Liver (tissue), 9 donors: ENCODE data around the gene MTHFSD. TPM values are rescaled to one million over a fixed set of nuclear protein-coding genes. Genes with fewer than 3 reads are reported as not detected.

ENCODE experiments used
- DNase-seq: peaks from one replicate; pipeline ENCODE4 v3.0.0-alpha.2; 2017; ENCODE audit warnings: low spot score
- H3K27ac ChIP-seq, 2 donors: one replicate each; pipeline ENCODE4 v1.7.0; 2013; ENCODE audit warnings: inconsistent platforms in 2 of 2, low read length in 2 of 2, control low read depth in 1 of 2, low read depth in 1 of 2, mild to moderate bottlenecking in 1 of 2
- H3K27me3 ChIP-seq, 4 donors: one replicate each; pipeline versions ENCODE4 v1.6.1 to v1.7.0; 2013; ENCODE audit warnings: low read length in 3 of 4, inconsistent platforms in 1 of 4, mild to moderate bottlenecking in 1 of 4, moderate library complexity in 1 of 4; ENCODE audit not compliant: control insufficient read depth in 4 of 4, insufficient read depth in 4 of 4
- H3K36me3 ChIP-seq, 4 donors: one replicate each; pipeline versions ENCODE4 v1.6.1 to v1.7.0; 2013; ENCODE audit warnings: low read length in 3 of 4, mild to moderate bottlenecking in 3 of 4, low read depth in 1 of 4, moderate library complexity in 1 of 4; ENCODE audit not compliant: control insufficient read depth in 4 of 4, insufficient read depth in 3 of 4
- H3K4me1 ChIP-seq, 4 donors: one replicate each; pipeline versions ENCODE4 v1.6.1 to v1.7.0; 2013; ENCODE audit warnings: low read length in 3 of 4, mild to moderate bottlenecking in 3 of 4, moderate library complexity in 1 of 4; ENCODE audit not compliant: control insufficient read depth in 4 of 4, insufficient read depth in 4 of 4
- H3K4me3 ChIP-seq, 3 donors: one replicate each; pipeline versions ENCODE4 v1.6.1 to v1.7.0; 2013; ENCODE audit warnings: low read length in 3 of 3, control low read depth in 1 of 3, low read depth in 1 of 3, mild to moderate bottlenecking in 1 of 3
- H3K9ac ChIP-seq, 2 donors: one replicate each; pipeline ENCODE4 v1.7.0; 2013; ENCODE audit warnings: low read length in 2 of 2, mild to moderate bottlenecking in 2 of 2, moderate library complexity in 2 of 2, control low read depth in 1 of 2, low read depth in 1 of 2
- H3K9me3 ChIP-seq, 4 donors: one replicate each; pipeline versions ENCODE4 v1.6.1 to v1.7.0; 2013; ENCODE audit warnings: low read length in 3 of 4; ENCODE audit not compliant: control insufficient read depth in 4 of 4
- CTCF ChIP-seq: fragments of 150-350 bp; IDR thresholded peaks from 2 replicates; pipeline ENCODE4 v1.5.1; 2017; ENCODE audit warnings: improper control_type of control experiment, low read depth, low read length; ENCODE audit not compliant: missing input control
- EGR1 ChIP-seq, 2 donors: IDR thresholded peaks; 2 replicates each; pipeline ENCODE4 v1.6.1; 2016 to 2018; ENCODE audit warnings: antibody characterized with exemption in 2 of 2, low read depth in 2 of 2
- FOXA1 ChIP-seq: IDR thresholded peaks from 2 replicates; pipeline ENCODE4 v1.6.1; 2016; ENCODE audit warnings: antibody characterized with exemption
- FOXA2 ChIP-seq: IDR thresholded peaks from 2 replicates; pipeline ENCODE4 v1.6.1; 2016; ENCODE audit warnings: antibody characterized with exemption
- GABPA ChIP-seq, 2 donors: IDR thresholded peaks in 1 of 2; conservative IDR thresholded peaks in 1 of 2; 2 replicates each; pipeline ENCODE4 v1.6.1; 2016; ENCODE audit warnings: antibody characterized with exemption in 2 of 2, mild to moderate bottlenecking in 1 of 2, moderate library complexity in 1 of 2
- HNF4G ChIP-seq: IDR thresholded peaks from 2 replicates; pipeline ENCODE4 v1.6.1; 2016; ENCODE audit warnings: antibody characterized with exemption
- JUND ChIP-seq, 2 donors: IDR thresholded peaks; 2 replicates each; pipeline ENCODE4 v1.6.1; 2016; ENCODE audit warnings: antibody characterized with exemption in 2 of 2
- NR2F2 ChIP-seq: IDR thresholded peaks from 2 replicates; pipeline ENCODE4 v1.6.1; 2016; ENCODE audit warnings: antibody characterized with exemption
- RAD21 ChIP-seq, 2 donors: IDR thresholded peaks; 2 replicates each; pipeline ENCODE4 v1.6.1; 2016; ENCODE audit warnings: antibody characterized with exemption in 2 of 2, mild to moderate bottlenecking in 2 of 2
- TAF1 ChIP-seq: conservative IDR thresholded peaks from 2 replicates; pipeline ENCODE4 v1.6.1; 2016; ENCODE audit warnings: antibody characterized with exemption, mild to moderate bottlenecking
- YY1 ChIP-seq: IDR thresholded peaks from 2 replicates; pipeline ENCODE4 v1.6.1; 2016; ENCODE audit warnings: antibody characterized with exemption, mild to moderate bottlenecking
- ZBTB33 ChIP-seq: IDR thresholded peaks from 2 replicates; pipeline ENCODE4 v1.6.1; 2016; ENCODE audit warnings: antibody characterized with exemption
- WGBS: extraction: QIAGEN DNeasy Blood & Tissue Kit; methylation state at CpG from one replicate; pipeline ENCODE4 v1.1.7; 2013; 5-methylcytosine and 5-hydroxymethylcytosine counted together
- polyA plus RNA-seq, 2 donors: library from polyadenylated mRNA; stranded (reverse) in 1 of 2; unstranded in 1 of 2; fragments of 200-250 nt in 1 of 2; fragments of >200 nt in 1 of 2; fragmentation: Nextera tagmentation in 1 of 2; extraction: Ambion mirVana in 1 of 2; gene quantifications; one replicate each; pipeline versions ENCODE4 v1.2.1 to v1.2.3, GENCODE V29; 2013 to 2015
- total RNA-seq, 2 donors: library from RNA; depleted of rRNA; stranded (reverse); fragments of >200 nt; gene quantifications; one replicate each; pipeline ENCODE4 v1.2.3, GENCODE V29; 2014
- TF ChIP-seq, protein P1 (sequence below): IDR thresholded peaks from 2 replicates; pipeline ENCODE4 v1.6.1; 2016; ENCODE audit warnings: antibody characterized with exemption
- donor health status: healthy.
- donor health status: healthy.
- donor health status: healthy.
- donor health status: healthy.
- donor health status: healthy.

Gene MTHFSD
- total and polyA plus RNA-seq, 4 donors = 4.6 to 8.1 (median 6.5) TPM

GRCh38 chr16:86536621-86537020, 18.4 kb downstream of the MTHFSD start:
- peaks cover 12 to 52% (median 38%) of the 10 kb centered on the region in 4 donors for H3K36me3 ChIP-seq
- DNase-seq = no peak
- 96% methylated on average over 17 of the region's 17 CpGs for WGBS
- no peak overlapping the region for H3K4me3 ChIP-seq
- no peak overlapping the region for H3K27ac ChIP-seq
- no peak overlapping the region for H3K9ac ChIP-seq
- no peaks in the 10 kb centered on the region for H3K9me3 ChIP-seq
- no peak for TF ChIP-seq GABPA (IDR thresholded peaks at IDR 0.05 in 1 of 2, conservative IDR thresholded peaks at IDR 0.05 in 1 of 2)
- TF ChIP-seq RAD21 (IDR thresholded peaks at IDR 0.05) = no peak
- no peak for TF ChIP-seq ZBTB33
- TF ChIP-seq JUND (IDR thresholded peaks at IDR 0.05) = no peak
- no peak for TF ChIP-seq NR2F2
- no peak for TF ChIP-seq EGR1 (IDR thresholded peaks at IDR 0.05; ENCODE audit: low read depth in 2 of 2)
- no peaks in the 10 kb centered on the region for H3K27me3 ChIP-seq
- H3K4me1 ChIP-seq = no peaks in the 10 kb centered on the region

DNA sequence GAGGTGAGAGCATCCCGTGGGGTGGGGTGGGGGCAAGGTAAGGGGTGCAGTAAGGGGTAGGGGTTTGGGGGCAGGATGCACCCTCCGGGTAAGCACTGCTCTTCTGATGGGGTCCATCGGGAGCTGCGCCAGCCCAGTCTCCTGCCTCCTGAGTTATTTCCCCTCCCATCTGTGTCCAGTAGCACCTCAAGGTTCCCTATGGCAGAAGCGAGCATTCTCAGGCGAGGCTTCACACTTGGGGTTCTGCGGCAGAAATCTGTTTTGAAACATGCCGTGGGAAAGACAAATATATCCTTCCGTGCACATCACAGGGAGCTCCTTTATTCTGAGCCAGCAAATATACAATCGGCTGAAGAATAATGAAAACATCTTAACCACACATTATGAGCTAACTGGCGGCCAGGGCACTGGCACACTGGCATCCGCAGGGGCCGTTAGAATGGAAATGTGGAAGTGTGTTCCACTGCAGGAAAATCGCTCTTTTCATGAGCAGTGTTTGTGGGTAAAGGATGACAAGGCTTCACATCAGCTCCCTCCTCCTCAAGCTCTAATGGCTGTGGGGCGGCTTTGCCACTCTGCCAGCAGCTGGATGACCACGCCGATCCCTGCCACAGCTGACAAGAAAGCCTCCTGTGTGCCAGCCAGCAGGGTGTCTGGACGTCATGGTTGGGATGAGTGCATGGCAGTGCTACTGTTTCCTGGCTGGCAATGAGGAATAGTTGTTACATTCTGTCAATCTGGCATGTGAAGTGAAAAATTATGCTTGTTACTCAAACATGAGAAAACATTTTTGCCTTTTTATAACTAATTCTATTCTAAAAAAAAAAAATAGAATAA, 20.0 kb downstream of the MTHFSD start:
- H3K9me3 ChIP-seq = no peaks in the 10 kb centered on the region
- DNase-seq = no peak
- 89% methylated on average over 18 of the region's 18 CpGs for WGBS
- H3K27me3 ChIP-seq = no peaks in the 10 kb centered on the region
- peaks cover 7 to 37% (median 24%) of the 10 kb centered on the region in 4 donors for H3K36me3 ChIP-seq
- H3K4me1 ChIP-seq = no peaks in the 10 kb centered on the region
- H3K27ac ChIP-seq = no peak overlapping the region
- H3K4me3 ChIP-seq = no peak overlapping the region
- TF ChIP-seq NR2F2 = no peak
- no peak for TF ChIP-seq GABPA (IDR thresholded peaks at IDR 0.05 in 1 of 2, conservative IDR thresholded peaks at IDR 0.05 in 1 of 2)
- TF ChIP-seq FOXA2 = no peak
- no peak for TF ChIP-seq ZBTB33
- no peak for TF ChIP-seq TAF1
- TF ChIP-seq YY1 = no peak
- TF ChIP-seq FOXA1 = no peak
- no peak for TF ChIP-seq CTCF
- TF ChIP-seq, protein P1, sequence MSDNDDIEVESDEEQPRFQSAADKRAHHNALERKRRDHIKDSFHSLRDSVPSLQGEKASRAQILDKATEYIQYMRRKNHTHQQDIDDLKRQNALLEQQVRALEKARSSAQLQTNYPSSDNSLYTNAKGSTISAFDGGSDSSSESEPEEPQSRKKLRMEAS = no peak
- no peak for TF ChIP-seq EGR1 (IDR thresholded peaks at IDR 0.05; ENCODE audit: low read depth in 2 of 2)
- no peak for TF ChIP-seq HNF4G
- no peak overlapping the region for H3K9ac ChIP-seq
